ENCODE data around the gene BLVRB.
"Not testable (repeated sequence)": the region's sequence is repeated elsewhere in the genome, so short reads cannot be mapped to it uniquely, and the experiment has no call there.

The BLVRB gene

GRCh38 chr19:40493778-40494177, 28.2 kb upstream of the BLVRB start:
- no peak for FAIRE-seq
- TF ChIP-seq PAX5 (IDR thresholded peaks at IDR 0.05; ENCODE audit: insufficient read depth, low read length, severe bottlenecking) (no peak), POU2F2 (IDR thresholded peaks at IDR 0.05; ENCODE audit: low read depth, low read length) (no peak), POLR2A (IDR thresholded peaks at IDR 0.05; ENCODE audit: low read depth, low read length) (no peak), POLR2AphosphoS5 (IDR thresholded peaks at IDR 0.05; ENCODE audit: low read depth, low read length) (no peak), SPI1 (IDR thresholded peaks at IDR 0.05; ENCODE audit: low read depth, low read length) (no peak), TAF1 (IDR thresholded peaks at IDR 0.05; ENCODE audit: low read depth, low read length) (no peak)
- no peak for DNase-seq (ENCODE audit: insufficient read length, low spot score)

- DNase-seq (ENCODE audit: insufficient read length, low spot score) (no peak), FAIRE-seq (no peak)
- TF ChIP-seq POLR2A (IDR thresholded peaks at IDR 0.05; ENCODE audit: low read depth, low read length) (no peak), POU2F2 (IDR thresholded peaks at IDR 0.05; ENCODE audit: low read depth, low read length) (no peak), PAX5 (IDR thresholded peaks at IDR 0.05; ENCODE audit: insufficient read depth, low read length, severe bottlenecking) (no peak), SPI1 (IDR thresholded peaks at IDR 0.05; ENCODE audit: low read depth, low read length) (no peak), POLR2AphosphoS5 (IDR thresholded peaks at IDR 0.05; ENCODE audit: low read depth, low read length) (no peak), TAF1 (IDR thresholded peaks at IDR 0.05; ENCODE audit: low read depth, low read length) (no peak)
Observed at GRCh38 chr19:40492274-40492673, 26.7 kb upstream of the BLVRB start.

GRCh38 chr19:40489882-40490230, 24.3 kb upstream of the BLVRB start:
- FAIRE-seq: no peak
- no peak for TF ChIP-seq PAX5 (IDR thresholded peaks at IDR 0.05; ENCODE audit: insufficient read depth, low read length, severe bottlenecking)
- TF ChIP-seq POLR2A (IDR thresholded peaks at IDR 0.05; ENCODE audit: low read depth, low read length): no peak
- no peak for TF ChIP-seq TAF1 (IDR thresholded peaks at IDR 0.05; ENCODE audit: low read depth, low read length)
- no peak for TF ChIP-seq SPI1 (IDR thresholded peaks at IDR 0.05; ENCODE audit: low read depth, low read length)
- TF ChIP-seq POLR2AphosphoS5 (IDR thresholded peaks at IDR 0.05; ENCODE audit: low read depth, low read length): no peak
- TF ChIP-seq POU2F2 (IDR thresholded peaks at IDR 0.05; ENCODE audit: low read depth, low read length): no peak

GRCh38 chr19:40486017-40486416, 20.5 kb upstream of the BLVRB start:
- no peak for TF ChIP-seq SPI1 (IDR thresholded peaks at IDR 0.05; ENCODE audit: low read depth, low read length)
- no peak for TF ChIP-seq PAX5 (IDR thresholded peaks at IDR 0.05; ENCODE audit: insufficient read depth, low read length, severe bottlenecking)
- TF ChIP-seq POU2F2 (IDR thresholded peaks at IDR 0.05; ENCODE audit: low read depth, low read length): no peak
- TF ChIP-seq POLR2A (IDR thresholded peaks at IDR 0.05; ENCODE audit: low read depth, low read length): no peak
- no peak for TF ChIP-seq POLR2AphosphoS5 (IDR thresholded peaks at IDR 0.05; ENCODE audit: low read depth, low read length)
- TF ChIP-seq TAF1 (IDR thresholded peaks at IDR 0.05; ENCODE audit: low read depth, low read length): no peak
- DNase-seq (ENCODE audit: insufficient read length, low spot score): no peak
- no peak for FAIRE-seq

More at GRCh38 chr19:40489882-40490230, 24.3 kb upstream of the BLVRB start:
- DNase-seq (ENCODE audit: insufficient read length, low spot score): no peak

- FAIRE-seq; DNase-seq (ENCODE audit: insufficient read length, low spot score): not testable (repeated sequence)
Observed at GRCh38 chr19:40475878-40476644, 10.5 kb upstream of the BLVRB start.

- FAIRE-seq (no peak), DNase-seq (ENCODE audit: insufficient read length, low spot score) (no peak)
- TF ChIP-seq TAF1 (IDR thresholded peaks at IDR 0.05; ENCODE audit: low read depth, low read length): no peak
- no peak for TF ChIP-seq PAX5 (IDR thresholded peaks at IDR 0.05; ENCODE audit: insufficient read depth, low read length, severe bottlenecking)
- TF ChIP-seq SPI1 (IDR thresholded peaks at IDR 0.05; ENCODE audit: low read depth, low read length): no peak
- no peak for TF ChIP-seq POU2F2 (IDR thresholded peaks at IDR 0.05; ENCODE audit: low read depth, low read length)
- TF ChIP-seq POLR2AphosphoS5 (IDR thresholded peaks at IDR 0.05; ENCODE audit: low read depth, low read length): no peak
- TF ChIP-seq POLR2A (IDR thresholded peaks at IDR 0.05; ENCODE audit: low read depth, low read length): no peak
Observed at GRCh38 chr19:40474737-40475136, 9.2 kb upstream of the BLVRB start.

GRCh38 chr19:40472516-40472915, 7.0 kb upstream of the BLVRB start:
- FAIRE-seq (no peak), DNase-seq (ENCODE audit: insufficient read length, low spot score) (no peak)
- no peak for TF ChIP-seq POLR2A (IDR thresholded peaks at IDR 0.05; ENCODE audit: low read depth, low read length)
- no peak for TF ChIP-seq TAF1 (IDR thresholded peaks at IDR 0.05; ENCODE audit: low read depth, low read length)
- no peak for TF ChIP-seq POLR2AphosphoS5 (IDR thresholded peaks at IDR 0.05; ENCODE audit: low read depth, low read length)
- TF ChIP-seq PAX5 (IDR thresholded peaks at IDR 0.05; ENCODE audit: insufficient read depth, low read length, severe bottlenecking): no peak
- TF ChIP-seq SPI1 (IDR thresholded peaks at IDR 0.05; ENCODE audit: low read depth, low read length): no peak
- no peak for TF ChIP-seq POU2F2 (IDR thresholded peaks at IDR 0.05; ENCODE audit: low read depth, low read length)

GRCh38 chr19:40471111-40471510, 5.6 kb upstream of the BLVRB start:
- no peak for TF ChIP-seq PAX5 (IDR thresholded peaks at IDR 0.05; ENCODE audit: insufficient read depth, low read length, severe bottlenecking)
- TF ChIP-seq SPI1 (IDR thresholded peaks at IDR 0.05; ENCODE audit: low read depth, low read length): no peak
- TF ChIP-seq TAF1 (IDR thresholded peaks at IDR 0.05; ENCODE audit: low read depth, low read length): no peak
- no peak for TF ChIP-seq POLR2AphosphoS5 (IDR thresholded peaks at IDR 0.05; ENCODE audit: low read depth, low read length)
- TF ChIP-seq POLR2A (IDR thresholded peaks at IDR 0.05; ENCODE audit: low read depth, low read length): no peak
- no peak for TF ChIP-seq POU2F2 (IDR thresholded peaks at IDR 0.05; ENCODE audit: low read depth, low read length)
- DNase-seq (ENCODE audit: insufficient read length, low spot score) (no peak), FAIRE-seq (no peak)

- TF ChIP-seq POLR2A (IDR thresholded peaks at IDR 0.05; ENCODE audit: low read depth, low read length) (no peak), SPI1 (IDR thresholded peaks at IDR 0.05; ENCODE audit: low read depth, low read length) (no peak), POU2F2 (IDR thresholded peaks at IDR 0.05; ENCODE audit: low read depth, low read length) (no peak), PAX5 (IDR thresholded peaks at IDR 0.05; ENCODE audit: insufficient read depth, low read length, severe bottlenecking) (no peak), TAF1 (IDR thresholded peaks at IDR 0.05; ENCODE audit: low read depth, low read length) (no peak), POLR2AphosphoS5 (IDR thresholded peaks at IDR 0.05; ENCODE audit: low read depth, low read length) (no peak)
- no peak for DNase-seq (ENCODE audit: insufficient read length, low spot score)
- FAIRE-seq: no peak
Observed at GRCh38 chr19:40469011-40469410, 3.5 kb upstream of the BLVRB start.
